Activated CD4-positive, alpha-beta T cell treated with anti-CD3 and anti-CD28 coated beads for 36 hours (primary cell): Measurements from ENCODE around the gene CARD14. TPM values are rescaled to one million over a fixed set of nuclear protein-coding genes. Genes with fewer than 3 reads are reported as not detected.
"Not testable (repeated sequence)": the region's sequence is repeated elsewhere in the genome, so short reads cannot be mapped to it uniquely, and the experiment has no call there.

Experiments used
- ATAC-seq: fragments of 200-7000 bp; cut with Tn5 transposase; one replicate; pipeline ENCODE4 v1.10.0; 2021; ENCODE audit warnings: mild to moderate bottlenecking, moderate library complexity
- CTCF ChIA-PET: fragments of 350-600 bp; sonication (Branson Sonifier 250); formaldehyde crosslinking; loops from one replicate; lab custom pipeline; 2021; ENCODE audit warnings: antibody characterized with exemption; lab: Charles Lee
- POLR2A ChIA-PET: fragments of 350-600 bp; sonication (Branson Sonifier 250); formaldehyde crosslinking; loops from one replicate; lab custom pipeline; 2021; ENCODE audit warnings: antibody characterized with exemption, inconsistent platforms; lab: Charles Lee
- DNase-seq: peaks from one replicate; pipeline ENCODE4 v3.0.0-alpha.2; 2020
- H3K27ac Mint-ChIP-seq: one replicate; pipeline ENCODE4 v1.8.0; 2021; ENCODE audit warnings: mixed read lengths
- H3K27me3 Mint-ChIP-seq: one replicate; pipeline ENCODE4 v1.8.0; 2021; ENCODE audit warnings: mixed read lengths
- H3K36me3 Mint-ChIP-seq: one replicate; pipeline ENCODE4 v1.8.0; 2021; ENCODE audit warnings: low read depth, mixed read lengths
- H3K4me1 Mint-ChIP-seq: one replicate; pipeline ENCODE4 v1.8.0; 2021; ENCODE audit warnings: mixed read lengths
- H3K4me3 Mint-ChIP-seq: one replicate; pipeline ENCODE4 v1.8.0; 2021; ENCODE audit warnings: mild to moderate bottlenecking, moderate library complexity, mixed read lengths
- H3K9me3 Mint-ChIP-seq: one replicate; pipeline ENCODE4 v1.8.0; 2021; ENCODE audit warnings: low read depth, mixed read lengths
- intact Hi-C, 2 experiments: fragments of 100-400 bp; cut with DNase I in 1 of 2; cut with micrococcal nuclease in 1 of 2; formaldehyde crosslinking; loops; one replicate each; pipeline versions ENCODE4 v1.14.2 to v1.15.1; 2022 to 2024; cut with DNase I, micrococcal nuclease
- total RNA-seq, 2 experiments: library from RNA; stranded (reverse); gene quantifications; one replicate each; pipeline ENCODE4 v1.2.3, GENCODE V29; 2021

CARD14 gene
- total RNA-seq, 2 experiments from 2014 or later = not detected

- H3K9me3 Mint-ChIP-seq = peaks cover 14% of the 10 kb centered on the region
- CTCF ChIA-PET = interaction anchor here (0.7 kb wide), 1 partner anchor 163 kb away, joined by 3 read pairs; no protein-coding TSS in a partner anchor
- H3K27me3 Mint-ChIP-seq = no peaks in the 10 kb centered on the region
- POLR2A ChIA-PET = no interaction called here
- no peak overlapping the region for H3K4me3 Mint-ChIP-seq
- peaks cover 9% of the 10 kb centered on the region for H3K4me1 Mint-ChIP-seq
- ATAC-seq = no peak
- H3K36me3 Mint-ChIP-seq = peaks cover 21% of the 10 kb centered on the region
- intact Hi-C loops = no loop called here
- no peak overlapping the region for H3K27ac Mint-ChIP-seq
- DNase-seq = no peak
These were observed 58.6 kb downstream of the CARD14 start for GRCh38 chr17:80228477-80228876.

GRCh38 chr17:80229011-80229410 lies 59.2 kb downstream of the CARD14 start:
- POLR2A ChIA-PET = no interaction called here
- intact Hi-C loops = no loop called here
- peaks cover 27% of the 10 kb centered on the region for H3K36me3 Mint-ChIP-seq

GRCh38 chr17:80232438-80232837 lies 62.6 kb downstream of the CARD14 start:
- no peaks in the 10 kb centered on the region for H3K27me3 Mint-ChIP-seq
- ATAC-seq = no peak
- CTCF ChIA-PET = interaction anchor here (0.6 kb wide), 1 partner anchor 103 kb away, joined by 3 read pairs; no protein-coding TSS in a partner anchor
- H3K9me3 Mint-ChIP-seq = peaks cover 16% of the 10 kb centered on the region
- peaks cover 31% of the 10 kb centered on the region for H3K36me3 Mint-ChIP-seq
- no peaks in the 10 kb centered on the region for H3K4me1 Mint-ChIP-seq
- intact Hi-C loops = no loop called here
- H3K27ac Mint-ChIP-seq = no peak overlapping the region
- H3K4me3 Mint-ChIP-seq = no peak overlapping the region
- DNase-seq = no peak
- POLR2A ChIA-PET = no interaction called here

More at GRCh38 chr17:80229011-80229410, 59.2 kb downstream of the CARD14 start:
- Mint-ChIP-seq H3K4me1 (peaks cover 6% of the 10 kb centered on the region), H3K4me3 (no peak overlapping the region), H3K27ac (no peak overlapping the region), H3K27me3 (no peaks in the 10 kb centered on the region), H3K9me3 (peaks cover 15% of the 10 kb centered on the region)
- CTCF ChIA-PET = interaction anchor here (0.6 to 0.7 kb wide), 2 partner anchors 163 to 955 kb away, joined by 3 read pairs; no protein-coding TSS in a partner anchor
- no peak for DNase-seq
- ATAC-seq = no peak

GRCh38 chr17:80233202-80233601 lies 63.4 kb downstream of the CARD14 start:
- intact Hi-C loops = no loop called here
- no peaks in the 10 kb centered on the region for H3K4me1 Mint-ChIP-seq
- H3K27me3 Mint-ChIP-seq = no peaks in the 10 kb centered on the region
- H3K9me3 Mint-ChIP-seq = peaks cover 16% of the 10 kb centered on the region
- POLR2A ChIA-PET = no interaction called here
- DNase-seq (no peak), ATAC-seq (no peak)
- H3K27ac Mint-ChIP-seq = no peak overlapping the region
- CTCF ChIA-PET = no interaction called here
- H3K36me3 Mint-ChIP-seq = peaks cover 35% of the 10 kb centered on the region
- H3K4me3 Mint-ChIP-seq = no peak overlapping the region

- Mint-ChIP-seq H3K27me3 (no peaks in the 10 kb centered on the region), H3K4me1 (no peaks in the 10 kb centered on the region), H3K36me3 (peaks cover 32% of the 10 kb centered on the region), H3K27ac (no peak overlapping the region), H3K4me3 (no peak overlapping the region), H3K9me3 (peaks cover 11% of the 10 kb centered on the region)
- ATAC-seq = no peak
- ChIA-PET CTCF (no interaction called here), POLR2A (no interaction called here)
- DNase-seq = no peak
- intact Hi-C loops = no loop called here
These were observed 67.1 kb downstream of the CARD14 start for GRCh38 chr17:80236911-80237310.

GRCh38 chr17:80237386-80237785 lies 67.6 kb downstream of the CARD14 start:
- H3K4me1 Mint-ChIP-seq = no peaks in the 10 kb centered on the region
- peaks cover 10% of the 10 kb centered on the region for H3K9me3 Mint-ChIP-seq
- H3K27me3 Mint-ChIP-seq = no peaks in the 10 kb centered on the region
- ChIA-PET CTCF (no interaction called here), POLR2A (no interaction called here)
- ATAC-seq (no peak), DNase-seq (no peak)
- H3K4me3 Mint-ChIP-seq = no peak overlapping the region
- H3K27ac Mint-ChIP-seq = no peak overlapping the region
- intact Hi-C loops = no loop called here
- peaks cover 29% of the 10 kb centered on the region for H3K36me3 Mint-ChIP-seq

GRCh38 chr17:80242505-80242904 lies 72.7 kb downstream of the CARD14 start:
- ChIA-PET CTCF (interaction anchor here (0.6 kb wide), 1 partner anchor 1152 kb away, joined by 5 read pairs; no protein-coding TSS in a partner anchor), POLR2A (no interaction called here)
- DNase-seq (no peak), ATAC-seq (no peak)
- Mint-ChIP-seq H3K4me3 (no peak overlapping the region), H3K27me3 (no peaks in the 10 kb centered on the region), H3K36me3 (peaks cover 11% of the 10 kb centered on the region), H3K27ac (no peak overlapping the region), H3K4me1 (no peaks in the 10 kb centered on the region), H3K9me3 (no peaks in the 10 kb centered on the region)
- intact Hi-C loops = no loop called here

GRCh38 chr17:80243526-80244433 lies 74.0 kb downstream of the CARD14 start:
- Mint-ChIP-seq H3K27ac (no peak overlapping the region), H3K27me3 (no peaks in the 10 kb centered on the region), H3K4me3 (no peak overlapping the region), H3K9me3 (no peaks in the 10 kb centered on the region), H3K36me3 (peaks cover 4% of the 10 kb centered on the region), H3K4me1 (no peaks in the 10 kb centered on the region)
- ChIA-PET CTCF (interaction anchor here (0.6 kb wide), 1 partner anchor 56 kb away, joined by 3 read pairs; no protein-coding TSS in a partner anchor), POLR2A (no interaction called here)
- ATAC-seq = no peak
- DNase-seq = no peak
- intact Hi-C loops = no loop called here

GRCh38 chr17:80244448-80244847 lies 74.6 kb downstream of the CARD14 start:
- H3K27ac Mint-ChIP-seq, H3K4me3 Mint-ChIP-seq, POLR2A ChIA-PET, ATAC-seq, H3K27me3 Mint-ChIP-seq, DNase-seq, intact Hi-C loops, H3K4me1 Mint-ChIP-seq, H3K9me3 Mint-ChIP-seq, H3K36me3 Mint-ChIP-seq: not testable (repeated sequence)
- CTCF ChIA-PET = interaction anchor here (0.6 kb wide), 1 partner anchor 56 kb away, joined by 3 read pairs; no protein-coding TSS in a partner anchor

- Mint-ChIP-seq H3K4me3 (no peak overlapping the region), H3K4me1 (no peaks in the 10 kb centered on the region), H3K36me3 (peaks cover 4% of the 10 kb centered on the region), H3K9me3 (no peaks in the 10 kb centered on the region), H3K27ac (no peak overlapping the region), H3K27me3 (no peaks in the 10 kb centered on the region)
- POLR2A ChIA-PET = no interaction called here
- no peak for DNase-seq
- intact Hi-C loops = no loop called here
- CTCF ChIA-PET = no interaction called here
- ATAC-seq = no peak
These were observed 75.2 kb downstream of the CARD14 start for GRCh38 chr17:80244871-80245509.

GRCh38 chr17:80245566-80246265 lies 75.9 kb downstream of the CARD14 start:
- Mint-ChIP-seq H3K4me1 (no peaks in the 10 kb centered on the region), H3K27ac (no peak overlapping the region), H3K36me3 (peaks cover 4% of the 10 kb centered on the region), H3K4me3 (no peak overlapping the region), H3K9me3 (no peaks in the 10 kb centered on the region), H3K27me3 (no peaks in the 10 kb centered on the region)
- ChIA-PET POLR2A (no interaction called here), CTCF (interaction anchor here (1.1 kb wide), 1 partner anchor 49 kb away, joined by 3 read pairs; no protein-coding TSS in a partner anchor)
- intact Hi-C loops = no loop called here
- ATAC-seq (no peak), DNase-seq (no peak)
